A549 treated with AZD9567 at 1 μM for 4 hours (cell line): ENCODE data around the gene GPRIN3. TPM values are rescaled to one million over a fixed set of nuclear protein-coding genes. Genes with fewer than 3 reads are reported as not detected.

Source experiments
- total RNA-seq: library from RNA; stranded (reverse); fragments of 200-300 nt; extraction: Qiagen RNA extraction; gene quantifications from 5 replicates; pipeline ENCODE4 v1.2.3, GENCODE V29; 2022; ENCODE audit not compliant: insufficient read depth

Gene GPRIN3
- 1.2 to 2.3 TPM (median 2.2 TPM) in 5 replicates for total RNA-seq

GRCh38 chr4:89307446-89308160 lies at the start of gene GPRIN3:
TSS of gene GPRIN3 (minus strand) at chr4:89307800. CDS start at chr4:89250110, 57,690 bp downstream.

Other genes starting within 250 kb of the GPRIN3 start
- gene TIGD2, start 196.3 kb downstream of the GPRIN3 start, total RNA-seq: 4.4 to 5.4 TPM (median 4.9 TPM) in 5 replicates